22Rv1 (cell line): ENCODE measurements around the gene EPB41.

Experiments
- ZFX ChIP-seq: fragments of 450-650 bp; IDR thresholded peaks from 2 replicates; pipeline ENCODE4 v1.6.1; 2017; ENCODE audit warnings: antibody characterized with exemption, borderline replicate concordance
- TF ChIP-seq, protein P1 (sequence below): fragments of 450-650 bp; IDR thresholded peaks from 2 replicates; pipeline ENCODE4 v1.5.1; 2017; ENCODE audit warnings: mild to moderate bottlenecking

DNA sequence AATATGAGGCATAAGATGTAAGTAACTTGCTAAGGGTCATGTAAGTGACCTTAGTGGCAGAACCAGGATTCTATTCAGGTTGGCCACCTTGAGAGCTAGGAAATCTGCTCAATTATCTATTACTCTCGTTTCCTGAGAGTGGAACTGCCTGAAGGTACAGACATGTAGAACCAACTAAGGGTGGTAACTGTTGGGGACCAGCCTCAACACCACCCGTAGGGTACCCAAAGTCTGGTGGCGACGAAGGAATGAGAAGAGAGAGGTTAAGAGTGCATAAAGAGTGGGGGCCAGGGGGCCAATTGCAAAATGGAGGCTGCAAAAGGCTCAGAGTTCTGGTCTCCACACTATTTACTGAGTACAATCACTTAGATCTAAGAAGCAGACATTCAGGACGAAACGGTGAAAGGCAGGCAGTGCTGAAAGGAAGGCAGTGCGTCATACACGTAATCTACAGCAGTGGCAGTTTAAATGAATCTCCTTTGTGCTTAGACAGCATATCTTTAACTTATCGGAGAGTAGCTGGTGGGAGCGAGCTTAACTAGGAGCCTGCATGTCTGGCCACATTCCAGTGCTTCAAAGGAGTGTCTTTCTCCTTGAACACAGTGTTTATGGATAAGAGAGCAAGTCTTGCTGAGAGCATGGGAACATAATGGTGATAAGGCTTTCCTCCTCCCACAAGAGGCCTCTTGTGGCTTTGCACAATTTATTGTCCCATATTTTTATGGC lies 242.3 kb downstream of the EPB41 start:
- TF ChIP-seq, protein P1, sequence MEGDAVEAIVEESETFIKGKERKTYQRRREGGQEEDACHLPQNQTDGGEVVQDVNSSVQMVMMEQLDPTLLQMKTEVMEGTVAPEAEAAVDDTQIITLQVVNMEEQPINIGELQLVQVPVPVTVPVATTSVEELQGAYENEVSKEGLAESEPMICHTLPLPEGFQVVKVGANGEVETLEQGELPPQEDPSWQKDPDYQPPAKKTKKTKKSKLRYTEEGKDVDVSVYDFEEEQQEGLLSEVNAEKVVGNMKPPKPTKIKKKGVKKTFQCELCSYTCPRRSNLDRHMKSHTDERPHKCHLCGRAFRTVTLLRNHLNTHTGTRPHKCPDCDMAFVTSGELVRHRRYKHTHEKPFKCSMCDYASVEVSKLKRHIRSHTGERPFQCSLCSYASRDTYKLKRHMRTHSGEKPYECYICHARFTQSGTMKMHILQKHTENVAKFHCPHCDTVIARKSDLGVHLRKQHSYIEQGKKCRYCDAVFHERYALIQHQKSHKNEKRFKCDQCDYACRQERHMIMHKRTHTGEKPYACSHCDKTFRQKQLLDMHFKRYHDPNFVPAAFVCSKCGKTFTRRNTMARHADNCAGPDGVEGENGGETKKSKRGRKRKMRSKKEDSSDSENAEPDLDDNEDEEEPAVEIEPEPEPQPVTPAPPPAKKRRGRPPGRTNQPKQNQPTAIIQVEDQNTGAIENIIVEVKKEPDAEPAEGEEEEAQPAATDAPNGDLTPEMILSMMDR: no peak
- TF ChIP-seq ZFX: no peak
